22Rv1 (cell line): ENCODE data around the gene ELOVL6.

Source experiments
- H3K27ac ChIP-seq: fragments of 450-650 bp; 2 replicates; pipeline ENCODE4 v1.5.1; 2017
- CTCF ChIP-seq: fragments of 450-650 bp; IDR thresholded peaks from 2 replicates; pipeline ENCODE4 v1.5.1; 2017; ENCODE audit warnings: mild to moderate bottlenecking
- ZFX ChIP-seq: fragments of 450-650 bp; IDR thresholded peaks from 2 replicates; pipeline ENCODE4 v1.6.1; 2017; ENCODE audit warnings: antibody characterized with exemption, borderline replicate concordance

ELOVL6 gene

DNA sequence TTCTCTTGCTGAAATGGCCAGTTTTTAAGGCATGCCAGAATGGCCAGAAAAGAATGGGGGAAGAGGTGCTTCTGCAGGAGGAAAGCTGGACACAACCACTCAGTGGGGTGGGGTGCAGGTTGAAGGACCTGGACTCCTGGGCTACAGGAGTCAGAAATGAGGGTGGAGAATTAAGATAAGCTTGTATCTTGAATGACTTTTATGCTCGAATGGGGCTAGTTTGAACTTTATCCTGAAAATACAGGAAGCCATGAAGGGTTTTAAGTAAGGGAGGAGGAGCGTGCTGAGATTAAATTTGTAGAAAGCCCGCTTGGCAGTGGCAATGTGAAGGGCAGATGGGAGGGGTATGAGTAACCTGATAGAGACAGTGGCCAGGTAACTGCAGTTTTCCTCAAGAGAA, 66.5 kb downstream of the ELOVL6 start:
- TF ChIP-seq ZFX (no peak), CTCF (no peak)
- no peak overlapping the region for H3K27ac ChIP-seq

- TF ChIP-seq CTCF (no peak), ZFX (no peak)
- H3K27ac ChIP-seq = no peak overlapping the region
Observed at GRCh38 chr4:110130576-110131358, 67.6 kb downstream of the ELOVL6 start.

GRCh38 chr4:110129544-110129943, 68.9 kb downstream of the ELOVL6 start:
- TF ChIP-seq CTCF (no peak), ZFX (no peak)
- H3K27ac ChIP-seq = no peak overlapping the region

- no peak for TF ChIP-seq ZFX
- no peak for TF ChIP-seq CTCF
- H3K27ac ChIP-seq = no peak overlapping the region
Observed at GRCh38 chr4:110128472-110128919, 69.9 kb downstream of the ELOVL6 start.

DNA sequence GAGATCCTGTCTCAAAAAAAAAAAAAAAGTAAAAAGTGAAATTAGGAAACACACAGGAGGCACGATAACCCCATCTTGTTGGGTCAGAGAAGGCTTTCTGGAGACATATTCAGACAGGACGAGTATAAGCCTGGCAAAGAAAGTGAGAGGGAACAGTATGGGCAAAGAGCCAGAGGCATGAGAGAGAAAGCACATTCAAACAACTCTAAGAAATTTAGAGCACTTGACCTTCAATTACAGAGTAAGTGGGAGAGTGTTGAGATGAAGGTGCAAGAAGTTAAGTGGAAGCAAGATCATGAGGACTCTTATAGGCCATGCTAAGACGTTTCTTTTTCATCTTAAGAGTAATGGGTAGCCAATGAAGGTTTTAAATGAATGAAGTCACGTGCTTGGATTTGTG, 70.4 kb downstream of the ELOVL6 start:
- TF ChIP-seq CTCF (no peak), ZFX (no peak)
- no peak overlapping the region for H3K27ac ChIP-seq

GRCh38 chr4:110124711-110125110, 73.7 kb downstream of the ELOVL6 start:
- TF ChIP-seq CTCF (no peak), ZFX (no peak)
- H3K27ac ChIP-seq = no peak overlapping the region

DNA sequence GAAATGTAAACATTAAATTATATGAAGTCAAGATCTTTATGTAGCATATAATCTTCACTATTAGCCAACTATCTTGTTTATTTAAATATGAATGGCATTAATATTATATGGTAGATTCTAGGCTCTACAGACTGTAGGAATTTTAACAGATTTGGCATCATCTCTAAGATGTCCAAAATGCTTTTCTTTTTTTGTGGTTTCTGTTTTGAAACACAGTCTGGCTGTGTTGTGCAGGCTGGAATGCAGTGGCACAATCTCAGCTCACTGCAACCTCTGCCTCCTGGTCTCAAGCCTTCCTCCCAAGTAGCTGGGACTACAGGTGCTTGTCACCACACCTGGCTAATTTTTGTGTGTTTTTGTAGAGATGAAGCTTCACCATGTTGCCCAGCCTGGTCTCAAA, 76.2 kb downstream of the ELOVL6 start:
- TF ChIP-seq ZFX (no peak), CTCF (no peak)
- no peak overlapping the region for H3K27ac ChIP-seq
